NCI-H2081 treated with DMSO at 0.1 percent for 48 hours (cell line): ENCODE results near the gene STX19.
A peak's percentile ranks its signal among the peaks of the same experiment; 100 is the strongest.

Source experiments
- DNase-seq: peaks from one replicate; lab custom pipeline; 2025; lab: John Stamatoyannopoulos, UW

Gene STX19

DNA sequence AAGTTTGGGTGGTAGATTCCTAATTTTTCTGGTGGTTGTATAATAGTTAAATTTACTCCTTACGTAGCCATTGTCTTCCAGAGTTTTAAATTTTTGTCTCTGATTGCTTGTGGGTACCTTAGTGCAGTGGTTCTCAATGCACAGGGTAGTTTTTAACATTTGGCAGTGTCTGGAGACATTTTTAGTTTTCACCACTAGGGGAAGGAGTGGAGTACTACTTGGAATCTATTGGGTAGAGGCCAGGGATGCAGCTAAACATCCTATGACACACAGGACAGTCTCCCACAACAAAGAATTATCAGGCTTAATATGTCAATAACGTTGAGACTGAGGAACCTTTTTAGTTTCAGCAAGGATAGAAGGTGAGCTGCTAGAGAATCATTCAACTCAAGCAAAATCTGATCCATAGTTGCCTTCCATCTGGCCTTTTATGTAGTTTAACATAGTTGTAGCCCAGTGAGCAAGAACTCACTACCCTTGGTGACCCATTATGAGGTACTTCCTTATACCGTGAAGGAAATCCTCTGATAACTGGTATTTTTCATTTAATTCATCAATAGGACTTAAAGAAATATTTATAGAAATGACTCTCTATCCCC is 8.6 kb upstream of the STX19 start:
- no peak for DNase-seq

DNA sequence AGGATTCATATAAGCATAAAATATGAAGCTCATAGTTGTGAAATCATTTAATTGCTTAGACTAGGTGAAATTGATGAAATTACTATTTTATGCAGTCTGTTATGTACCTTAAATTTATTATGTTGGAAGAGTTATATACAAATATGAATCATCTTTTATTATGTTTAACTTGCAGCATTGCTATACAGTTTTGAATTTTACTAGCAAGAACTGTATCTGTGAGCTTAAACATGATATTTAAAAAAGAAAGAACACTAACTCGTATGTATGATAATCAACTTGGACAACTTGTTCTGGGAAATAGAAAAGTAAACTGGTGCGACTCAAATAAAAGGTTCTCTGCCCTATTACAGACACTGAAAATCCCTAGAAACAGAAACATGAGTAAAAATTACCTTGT is 1.8 kb downstream of the STX19 start:
- no peak for DNase-seq

- no peak for DNase-seq
Observed at GRCh38 chr3:94024385-94024784, 4.0 kb downstream of the STX19 start.

GRCh38 chr3:94020293-94020692 is 8.1 kb downstream of the STX19 start:
- no peak for DNase-seq

GRCh38 chr3:94019659-94020058 is 8.7 kb downstream of the STX19 start:
- DNase-seq = no peak

DNA sequence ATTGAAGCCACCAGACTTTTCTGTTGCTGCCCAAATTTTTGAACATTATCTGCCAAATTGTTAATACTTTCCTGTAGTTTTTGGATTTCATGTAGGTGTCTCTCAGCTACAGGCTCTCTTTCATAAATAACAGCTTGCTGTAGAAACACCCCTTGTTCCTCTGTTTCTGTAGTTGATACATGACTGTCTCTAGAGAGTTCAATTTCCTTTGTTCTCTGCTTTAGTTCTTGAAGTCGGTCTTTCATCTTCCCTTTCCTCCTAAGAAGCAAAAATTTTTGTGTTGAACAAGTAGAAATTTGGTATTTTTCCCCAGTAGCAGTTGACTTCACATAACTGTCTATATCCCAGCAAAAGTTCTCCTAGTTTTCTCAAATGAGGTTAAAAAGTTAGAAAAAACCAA is 13.4 kb downstream of the STX19 start:
- DNase-seq = no peak

DNA sequence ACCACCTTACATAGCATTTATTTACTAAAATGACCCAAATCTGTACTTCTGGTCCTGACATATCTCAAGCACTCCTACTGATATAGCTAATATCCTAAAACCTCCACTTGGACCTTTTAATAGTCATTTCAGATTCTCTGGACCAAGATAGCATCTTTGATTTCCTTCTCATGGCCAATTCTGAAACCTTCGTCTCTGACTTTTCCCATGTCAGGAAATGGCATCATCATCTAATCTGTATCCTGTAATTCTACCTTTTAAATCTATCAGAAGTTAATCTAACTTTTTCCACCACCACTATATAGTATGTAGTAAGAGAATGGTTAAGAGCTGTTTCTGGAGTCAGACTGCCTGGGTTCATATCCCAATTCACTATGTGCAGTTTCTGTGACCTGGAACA is 16.2 kb downstream of the STX19 start:
- DNase-seq = no peak

- DNase-seq = no peak
Observed at GRCh38 chr3:94011233-94011711, 17.1 kb downstream of the STX19 start.

DNA sequence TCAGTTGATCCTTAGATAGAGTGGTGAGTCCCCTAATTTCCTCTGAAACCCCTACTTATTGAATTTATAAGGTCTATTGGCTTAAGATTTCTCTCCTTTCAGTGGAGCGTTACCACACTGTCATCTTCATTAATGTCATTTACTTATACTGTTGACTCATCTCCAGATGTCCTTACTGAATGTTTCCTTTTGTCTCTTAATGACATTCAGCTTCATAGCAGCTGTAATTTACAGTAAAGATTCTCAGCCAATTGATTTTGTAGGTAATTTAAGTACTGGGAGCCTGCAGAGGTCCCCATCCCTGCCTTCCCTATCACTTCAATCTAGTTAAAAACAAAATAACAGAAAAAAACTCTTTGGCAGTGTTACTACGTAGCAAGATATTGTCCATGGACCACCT is 18.8 kb downstream of the STX19 start:
- no peak for DNase-seq

GRCh38 chr3:94008253-94008652 is 20.1 kb downstream of the STX19 start:
- no peak for DNase-seq

- no peak for DNase-seq
Observed at GRCh38 chr3:94004301-94004910, 24.0 kb downstream of the STX19 start.

DNA sequence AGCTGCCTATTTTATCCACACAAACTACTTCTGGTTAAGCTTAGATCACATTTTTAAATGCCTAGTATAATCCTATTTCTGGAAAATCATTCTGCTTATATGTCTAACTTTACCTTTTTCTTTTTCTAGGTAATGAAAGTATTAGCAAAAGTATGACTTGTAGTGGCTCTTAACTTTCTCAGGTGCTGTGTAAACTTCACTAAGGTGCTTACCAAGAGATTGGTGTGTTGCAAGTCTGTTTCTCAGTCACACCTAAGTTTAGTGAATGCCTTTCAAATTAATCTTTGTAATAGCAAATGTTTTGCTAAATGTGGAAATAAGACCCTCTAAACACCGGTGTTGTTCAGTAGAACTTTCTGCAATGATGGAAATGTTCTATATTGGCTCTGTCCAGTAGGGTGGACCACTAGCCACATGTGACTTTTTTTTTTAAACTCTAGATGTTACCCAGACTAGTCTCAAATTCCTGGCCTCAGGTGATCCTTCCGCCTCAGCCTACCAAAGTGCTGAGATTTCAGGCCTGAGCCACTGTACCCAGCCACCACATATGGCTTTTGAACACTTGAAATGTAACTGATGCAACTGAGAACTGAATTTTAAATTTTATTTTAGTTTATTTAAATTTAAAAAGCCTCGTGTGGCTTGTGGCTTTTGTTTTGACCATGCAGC is 26.4 kb downstream of the STX19 start:
- no peak for DNase-seq

GRCh38 chr3:94001191-94001590 is 27.2 kb downstream of the STX19 start:
- no peak for DNase-seq

DNA sequence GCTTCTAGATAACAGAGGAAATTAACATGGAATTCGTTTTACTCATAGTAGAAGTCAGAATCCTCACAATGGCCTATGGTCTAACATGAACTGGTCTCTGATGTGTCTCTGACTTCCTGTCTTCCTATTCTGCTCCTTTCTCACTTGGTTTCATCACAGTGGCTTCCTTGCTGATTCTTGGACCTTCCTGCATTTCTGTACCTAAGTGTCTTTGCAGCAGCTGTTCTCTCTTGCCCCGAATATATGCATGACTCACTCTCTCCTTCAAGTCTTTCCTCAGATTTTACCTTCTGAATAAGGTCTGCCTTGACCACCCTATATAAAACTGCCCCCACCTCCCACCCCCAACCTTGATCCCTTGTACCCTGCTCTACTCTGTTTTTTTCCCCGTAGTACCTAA is 34.3 kb downstream of the STX19 start:
- DNase-seq = no peak

- DNase-seq = no peak
Observed at GRCh38 chr3:93992207-93992606, 36.2 kb downstream of the STX19 start.

GRCh38 chr3:93991631-93992030 is 36.8 kb downstream of the STX19 start:
- DNase-seq = no peak

DNA sequence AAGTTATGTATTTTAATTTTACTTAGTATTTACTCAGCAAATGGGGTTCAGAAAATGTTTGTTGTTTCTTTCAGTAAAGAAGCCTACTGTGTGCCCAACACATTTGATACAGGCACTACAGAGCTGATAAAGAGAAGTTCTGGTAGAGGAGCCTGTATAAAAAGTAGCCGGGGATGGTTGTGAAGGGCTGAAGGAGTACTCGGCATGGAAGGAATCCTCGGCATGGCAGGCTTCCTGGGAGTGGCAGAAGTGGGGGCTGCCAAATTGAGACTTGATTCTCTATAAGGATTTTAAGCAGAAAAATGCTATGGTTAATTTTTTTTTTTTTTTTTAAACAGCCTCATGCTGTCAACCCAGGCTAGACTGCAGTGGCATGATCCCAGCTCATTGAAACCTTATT is 39.2 kb downstream of the STX19 start:
- DNase-seq = no peak

DNA sequence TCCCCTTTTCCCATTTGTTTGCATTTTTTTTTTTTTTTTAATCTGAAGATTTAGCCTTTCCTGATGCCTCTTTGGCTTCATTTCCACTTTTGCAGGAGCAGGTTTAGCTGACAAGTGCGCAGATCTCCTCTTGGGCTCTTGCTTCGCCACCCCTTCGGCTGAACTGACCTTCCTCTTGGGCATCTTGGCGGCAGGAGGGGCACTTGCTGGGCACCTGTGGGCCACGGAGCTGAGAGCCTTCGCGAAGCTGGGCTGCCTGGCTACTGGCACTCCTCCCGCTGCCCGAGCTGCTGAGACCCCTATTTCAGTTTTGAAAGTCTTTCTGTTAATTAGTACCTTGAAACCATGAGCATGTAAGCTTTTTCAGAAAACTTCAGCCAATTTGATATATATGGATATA is 39.6 kb downstream of the STX19 start:
- DNase-seq = no peak

- no peak for DNase-seq
Observed at GRCh38 chr3:93988283-93988682, 40.1 kb downstream of the STX19 start.

GRCh38 chr3:93984618-93985017 is 43.8 kb downstream of the STX19 start:
- DNase-seq = no peak

- no peak for DNase-seq
Observed at GRCh38 chr3:93983408-93983807, 45.0 kb downstream of the STX19 start.

- no peak for DNase-seq
Observed at GRCh38 chr3:93981649-93982048, 46.7 kb downstream of the STX19 start.

DNA sequence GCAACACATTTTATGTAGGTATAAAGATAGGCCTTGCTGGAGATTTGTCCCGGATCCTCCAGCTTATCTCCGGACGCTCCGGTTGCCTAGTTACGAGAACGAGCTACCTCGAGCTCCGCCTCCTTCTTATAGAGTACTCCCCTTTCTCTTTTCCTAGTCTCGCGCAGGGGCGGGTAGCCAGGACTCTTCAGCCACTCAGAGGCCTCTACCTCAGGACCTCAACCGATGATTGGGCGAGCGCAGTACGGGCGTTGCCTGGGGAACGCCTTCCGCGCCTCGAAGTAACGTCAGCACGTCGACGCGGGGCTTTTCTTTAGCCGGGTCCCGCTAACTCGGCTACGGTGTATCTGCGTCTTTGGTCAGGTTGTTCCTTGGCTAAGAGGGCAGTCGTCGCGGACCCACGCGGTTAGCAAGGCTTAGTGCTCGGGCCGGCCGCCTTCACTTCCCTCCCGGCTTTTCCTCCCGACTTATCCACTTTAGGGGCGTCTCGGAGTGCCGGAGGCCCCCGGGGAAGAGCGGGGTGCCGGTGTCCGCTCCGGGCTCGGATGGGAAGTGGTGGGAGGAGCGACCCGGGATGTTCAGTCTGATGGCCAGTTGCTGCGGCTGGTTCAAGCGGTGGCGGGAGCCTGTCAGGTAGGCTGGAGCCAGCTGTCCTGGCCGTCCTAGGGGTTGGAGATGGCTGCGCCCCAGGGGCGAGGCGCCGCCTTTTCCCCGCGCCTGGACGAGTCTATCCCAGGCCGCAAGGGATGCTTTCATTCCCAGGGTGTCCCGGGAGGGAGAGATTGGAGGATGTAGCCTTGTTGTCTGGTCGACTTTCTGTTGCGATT is 48.3 kb downstream of the STX19 start, which contains the start of gene ARL13B:
ARL13B (plus strand) TSS at position 306 of the 827 bp plus-strand sequence; CDS start at position 575, 269 bp downstream.
- DNase-seq = peak; percentile 97
